ENCODE data around the gene RABEP1.

DNA sequence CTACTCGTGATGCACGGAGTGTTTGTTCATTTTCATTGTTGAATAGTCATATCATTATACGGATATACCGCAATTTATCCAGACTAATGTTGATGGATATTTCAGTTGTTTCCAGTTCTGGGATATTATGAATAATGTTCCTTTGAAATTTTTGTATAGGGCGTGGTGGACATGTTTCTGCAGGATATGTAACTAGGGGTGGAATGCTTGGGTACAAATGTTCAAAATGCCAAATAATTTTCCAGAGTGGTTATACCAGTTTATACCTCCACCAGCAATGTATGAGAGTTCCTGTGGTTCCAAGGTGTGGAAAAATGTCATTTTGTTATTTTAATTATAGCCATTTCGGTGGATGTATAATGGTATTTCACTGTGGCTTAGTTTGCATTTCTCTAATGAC lies 83.7 kb downstream of the RABEP1 start:
- TF ChIP-seq, protein P1, sequence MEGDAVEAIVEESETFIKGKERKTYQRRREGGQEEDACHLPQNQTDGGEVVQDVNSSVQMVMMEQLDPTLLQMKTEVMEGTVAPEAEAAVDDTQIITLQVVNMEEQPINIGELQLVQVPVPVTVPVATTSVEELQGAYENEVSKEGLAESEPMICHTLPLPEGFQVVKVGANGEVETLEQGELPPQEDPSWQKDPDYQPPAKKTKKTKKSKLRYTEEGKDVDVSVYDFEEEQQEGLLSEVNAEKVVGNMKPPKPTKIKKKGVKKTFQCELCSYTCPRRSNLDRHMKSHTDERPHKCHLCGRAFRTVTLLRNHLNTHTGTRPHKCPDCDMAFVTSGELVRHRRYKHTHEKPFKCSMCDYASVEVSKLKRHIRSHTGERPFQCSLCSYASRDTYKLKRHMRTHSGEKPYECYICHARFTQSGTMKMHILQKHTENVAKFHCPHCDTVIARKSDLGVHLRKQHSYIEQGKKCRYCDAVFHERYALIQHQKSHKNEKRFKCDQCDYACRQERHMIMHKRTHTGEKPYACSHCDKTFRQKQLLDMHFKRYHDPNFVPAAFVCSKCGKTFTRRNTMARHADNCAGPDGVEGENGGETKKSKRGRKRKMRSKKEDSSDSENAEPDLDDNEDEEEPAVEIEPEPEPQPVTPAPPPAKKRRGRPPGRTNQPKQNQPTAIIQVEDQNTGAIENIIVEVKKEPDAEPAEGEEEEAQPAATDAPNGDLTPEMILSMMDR (conservative IDR thresholded peaks at IDR 0.05 in 1 of 2, IDR thresholded peaks at IDR 0.05 in 1 of 2; ENCODE audit: extremely low read depth in 1 of 2, insufficient read depth in 1 of 2, low read depth in 1 of 2, low read length in 2 of 2): no peak
- no peak for TF ChIP-seq EZH2 (IDR thresholded peaks at IDR 0.05; ENCODE audit: borderline replicate concordance, low read length)
